Stimulated activated naive CD8-positive, alpha-beta T cell treated with anti-CD3 and anti-CD28 coated beads, Interleukin-15, amount 100 ng/mL, for 72 hours (primary cell): ENCODE results near the gene TSGA10.
"Not testable (repeated sequence)": the region's sequence is repeated elsewhere in the genome, so short reads cannot be mapped to it uniquely, and the experiment has no call there.

Source experiments
- ATAC-seq: fragments of 150-1000 bp; cut with Tn5 transposase; 2 replicates; pipeline ENCODE4 v1.10.0; 2021; ENCODE audit warnings: mild to moderate bottlenecking, moderate library complexity
- DNase-seq, 2 donors: peaks; one replicate each; pipeline ENCODE4 v3.0.0; 2021 to 2022
- H3K27ac Mint-ChIP-seq, 2 donors: one replicate each; pipeline ENCODE4 v1.8.0; 2022; ENCODE audit warnings: mild to moderate bottlenecking in 2 of 2, mixed read lengths in 2 of 2, moderate library complexity in 2 of 2
- H3K27me3 Mint-ChIP-seq: one replicate; pipeline ENCODE4 v1.8.0; 2022; ENCODE audit warnings: mixed read lengths
- H3K4me1 Mint-ChIP-seq: one replicate; pipeline ENCODE4 v1.8.0; 2022; ENCODE audit warnings: mild to moderate bottlenecking, mixed read lengths
- H3K4me3 Mint-ChIP-seq, 2 donors: one replicate each; pipeline ENCODE4 v1.8.0; 2022; ENCODE audit warnings: mild to moderate bottlenecking in 2 of 2, mixed read lengths in 2 of 2, moderate library complexity in 1 of 2
- H3K9me3 Mint-ChIP-seq, 2 donors: one replicate each; pipeline ENCODE4 v1.8.0; 2022; ENCODE audit warnings: mixed read lengths in 2 of 2

Gene TSGA10

GRCh38 chr2:99154643-99155536 lies at the start of gene TSGA10, which contains the start of gene LIPT1:
Gene TSGA10, minus strand, starts transcription at chr2:99154942. Its CDS starts 45,503 bp downstream, at chr2:99109439.
Gene LIPT1, plus strand, starts transcription at chr2:99154967. Its CDS starts 6,991 bp downstream, at chr2:99161958.
- Mint-ChIP-seq H3K9me3 (no peaks in the 10 kb centered on the region), H3K4me3 (no peak within 1 kb of the TSS), H3K27me3 (no peaks in the 10 kb centered on the region), H3K4me1 (peaks cover 30% of the 10 kb centered on the region), H3K27ac (peak within 1 kb of the TSS; percentile 96 to 100)
- peak; percentile 89 to 95 for DNase-seq
- peak; percentile 98 for ATAC-seq

DNA sequence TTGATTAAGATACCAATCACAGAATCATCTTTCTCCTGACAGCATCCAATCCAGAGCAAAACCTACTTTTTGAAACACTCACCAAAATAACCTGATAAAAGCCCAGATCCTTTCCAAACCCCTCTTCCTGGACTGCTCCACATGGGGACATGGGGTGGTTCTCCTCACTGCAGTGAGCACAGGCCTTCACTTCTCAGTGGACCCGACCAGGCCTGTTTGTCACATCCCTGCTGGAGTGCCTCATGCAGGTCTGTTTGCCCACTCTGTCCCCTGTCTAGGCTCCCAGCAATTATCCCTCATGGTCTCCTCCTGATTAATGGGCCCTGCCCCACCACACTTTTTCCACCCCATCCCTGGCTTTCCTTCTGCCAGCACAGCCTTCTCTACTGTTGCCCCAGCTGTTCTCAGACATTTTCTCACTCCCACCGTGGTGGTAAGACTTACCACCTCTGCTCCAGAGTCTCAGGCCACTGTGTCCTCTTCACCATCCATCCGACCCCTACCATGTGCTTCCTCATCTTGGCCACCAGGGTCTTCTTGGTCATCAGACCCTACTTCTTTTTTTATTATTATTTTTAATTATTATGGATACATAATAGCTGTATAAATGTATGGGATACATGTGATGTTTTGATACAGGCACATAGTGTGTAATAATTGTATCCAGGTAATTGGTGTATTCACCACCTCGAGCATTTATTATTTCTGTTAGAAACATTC lies 47.4 kb upstream of the TSGA10 start:
- Mint-ChIP-seq H3K9me3 (peaks cover 0 to 6% of the 10 kb centered on the region in 2 donors), H3K4me1 (no peaks in the 10 kb centered on the region), H3K27me3 (no peaks in the 10 kb centered on the region), H3K27ac (peak overlapping the region in 1 of 2 donors; percentile 19), H3K4me3 (no peak overlapping the region)
- no peak for DNase-seq
- ATAC-seq: no peak

- Mint-ChIP-seq H3K27me3 (no peaks in the 10 kb centered on the region), H3K27ac (peak overlapping the region in 1 of 2 donors; percentile 67), H3K4me1 (no peaks in the 10 kb centered on the region), H3K9me3 (no peaks in the 10 kb centered on the region), H3K4me3 (no peak overlapping the region)
- DNase-seq: no peak
- no peak for ATAC-seq
These were observed 45.5 kb upstream of the TSGA10 start for GRCh38 chr2:99200076-99200800.

GRCh38 chr2:99198103-99198841 lies 43.5 kb upstream of the TSGA10 start:
- Mint-ChIP-seq H3K27me3 (no peaks in the 10 kb centered on the region), H3K4me3 (no peak overlapping the region), H3K27ac (no peak overlapping the region), H3K4me1 (no peaks in the 10 kb centered on the region), H3K9me3 (no peaks in the 10 kb centered on the region)
- DNase-seq (no peak), ATAC-seq (no peak)

GRCh38 chr2:99192364-99192763 lies 37.6 kb upstream of the TSGA10 start:
- not testable (repeated sequence) for DNase-seq, H3K4me3 Mint-ChIP-seq, H3K4me1 Mint-ChIP-seq, H3K27ac Mint-ChIP-seq, H3K27me3 Mint-ChIP-seq, H3K9me3 Mint-ChIP-seq, ATAC-seq

DNA sequence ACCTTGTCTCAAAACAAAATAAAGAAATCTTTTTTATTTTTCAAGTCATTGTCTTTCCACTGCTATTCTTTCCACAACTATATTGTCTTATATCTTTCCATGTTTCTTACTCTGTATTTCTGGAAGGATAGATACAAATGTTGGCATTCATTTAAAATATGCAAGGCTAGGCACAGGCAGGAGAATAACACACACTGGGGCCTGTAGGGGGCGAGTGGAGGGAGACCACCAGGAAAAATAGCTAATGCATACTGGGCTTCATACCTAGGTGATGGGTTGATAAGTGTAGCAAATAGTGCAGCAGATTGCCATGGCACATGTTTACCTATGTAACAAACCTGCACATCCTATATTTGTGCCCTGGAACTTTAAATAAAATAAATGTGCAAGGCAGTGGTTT lies 35.8 kb upstream of the TSGA10 start:
- H3K4me3 Mint-ChIP-seq: no peak overlapping the region
- H3K4me1 Mint-ChIP-seq: peaks cover 15% of the 10 kb centered on the region
- DNase-seq (no peak), ATAC-seq (no peak)
- no peaks in the 10 kb centered on the region for H3K9me3 Mint-ChIP-seq
- no peak overlapping the region for H3K27ac Mint-ChIP-seq
- no peaks in the 10 kb centered on the region for H3K27me3 Mint-ChIP-seq

DNA sequence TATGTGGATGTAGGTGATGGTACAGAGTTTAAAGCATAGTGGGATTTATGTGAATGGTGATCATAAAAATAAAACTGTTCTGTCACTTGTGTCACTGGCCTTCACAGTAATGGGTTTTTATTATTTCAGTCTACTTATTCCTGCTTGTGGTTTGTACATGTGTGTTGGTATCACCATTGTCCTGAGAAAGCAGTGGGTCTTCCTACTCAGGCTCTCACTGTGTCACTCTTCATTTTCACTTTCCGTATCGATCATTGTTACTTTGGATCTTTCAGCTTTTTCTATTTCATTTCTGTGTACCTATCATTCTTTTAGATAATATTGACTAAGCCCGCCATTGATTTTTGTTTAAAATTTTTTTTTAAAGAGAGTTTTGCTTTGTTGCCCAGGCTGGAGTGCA lies 33.6 kb upstream of the TSGA10 start:
- Mint-ChIP-seq H3K4me3 (no peak overlapping the region), H3K4me1 (peaks cover 28% of the 10 kb centered on the region), H3K9me3 (no peaks in the 10 kb centered on the region), H3K27me3 (no peaks in the 10 kb centered on the region), H3K27ac (peak overlapping the region in 1 of 2 donors; percentile 1)
- no peak for ATAC-seq
- no peak for DNase-seq

DNA sequence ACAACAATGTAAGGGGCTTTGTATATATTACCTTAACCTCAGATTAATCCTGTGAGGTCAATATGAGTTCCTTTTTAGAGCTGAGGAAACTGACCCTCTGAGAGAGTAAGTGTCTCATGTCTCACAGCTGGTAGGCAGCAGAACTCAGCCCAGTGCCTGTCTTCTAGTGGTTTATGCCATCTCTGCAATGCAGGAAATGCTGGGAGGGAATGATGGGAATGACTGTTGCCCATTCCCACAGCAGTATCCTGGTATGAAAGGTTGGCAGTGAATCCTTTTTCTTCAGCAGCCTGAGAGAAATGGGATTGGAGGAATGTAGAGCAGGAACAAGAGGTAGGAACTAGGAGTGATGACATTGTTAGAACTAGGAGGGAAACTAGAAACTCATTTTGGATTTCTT lies 32.3 kb upstream of the TSGA10 start:
- no peaks in the 10 kb centered on the region for H3K9me3 Mint-ChIP-seq
- no peak for ATAC-seq

DNA sequence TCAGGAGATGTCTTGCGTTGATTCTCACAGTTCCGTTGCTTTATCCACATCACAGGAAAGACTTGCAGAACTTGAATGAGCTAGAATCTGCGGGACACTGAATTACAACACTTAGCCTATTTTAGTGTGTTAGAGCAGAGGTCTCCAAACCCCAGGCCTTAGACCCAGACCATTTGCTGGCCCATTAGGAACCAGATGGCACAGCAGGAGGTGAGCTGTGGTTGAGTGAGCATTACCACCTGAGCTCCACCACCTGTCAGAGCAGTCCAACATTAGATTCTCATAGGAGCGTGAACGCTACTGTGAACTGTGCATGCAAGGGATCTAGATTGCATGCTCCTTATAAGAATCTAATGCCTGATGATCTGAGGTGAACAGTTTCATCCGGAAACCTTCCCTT lies 30.1 kb upstream of the TSGA10 start:
- peaks cover 43% of the 10 kb centered on the region for H3K4me1 Mint-ChIP-seq
- DNase-seq (no peak), ATAC-seq (no peak)
- H3K4me3 Mint-ChIP-seq: no peak overlapping the region
- no peak overlapping the region for H3K27ac Mint-ChIP-seq
- H3K27me3 Mint-ChIP-seq: no peaks in the 10 kb centered on the region
- H3K9me3 Mint-ChIP-seq: no peaks in the 10 kb centered on the region

More for the DNA sequence above, 32.3 kb upstream of the TSGA10 start:
- peak overlapping the region in 1 of 2 donors; percentile 72 for H3K27ac Mint-ChIP-seq
- no peak overlapping the region for H3K4me3 Mint-ChIP-seq
- H3K27me3 Mint-ChIP-seq: no peaks in the 10 kb centered on the region
- no peak for DNase-seq
- peaks cover 36% of the 10 kb centered on the region for H3K4me1 Mint-ChIP-seq

GRCh38 chr2:99183025-99183424 lies 28.3 kb upstream of the TSGA10 start:
- Mint-ChIP-seq H3K27ac (peak overlapping the region in 1 of 2 donors; percentile 1), H3K4me3 (peak overlapping the region in 1 of 2 donors; percentile 2), H3K4me1 (peaks cover 54% of the 10 kb centered on the region)

GRCh38 chr2:99181624-99182000 lies 26.9 kb upstream of the TSGA10 start:
- Mint-ChIP-seq H3K4me1 (peaks cover 52% of the 10 kb centered on the region), H3K9me3 (no peaks in the 10 kb centered on the region), H3K27ac (peak overlapping the region; percentile 26 to 98), H3K4me3 (peak overlapping the region; percentile 99), H3K27me3 (no peaks in the 10 kb centered on the region)
- no peak for ATAC-seq
- DNase-seq: no peak

More at GRCh38 chr2:99183025-99183424, 28.3 kb upstream of the TSGA10 start:
- ATAC-seq (no peak), DNase-seq (no peak)
- Mint-ChIP-seq H3K9me3 (no peaks in the 10 kb centered on the region), H3K27me3 (no peaks in the 10 kb centered on the region)

DNA sequence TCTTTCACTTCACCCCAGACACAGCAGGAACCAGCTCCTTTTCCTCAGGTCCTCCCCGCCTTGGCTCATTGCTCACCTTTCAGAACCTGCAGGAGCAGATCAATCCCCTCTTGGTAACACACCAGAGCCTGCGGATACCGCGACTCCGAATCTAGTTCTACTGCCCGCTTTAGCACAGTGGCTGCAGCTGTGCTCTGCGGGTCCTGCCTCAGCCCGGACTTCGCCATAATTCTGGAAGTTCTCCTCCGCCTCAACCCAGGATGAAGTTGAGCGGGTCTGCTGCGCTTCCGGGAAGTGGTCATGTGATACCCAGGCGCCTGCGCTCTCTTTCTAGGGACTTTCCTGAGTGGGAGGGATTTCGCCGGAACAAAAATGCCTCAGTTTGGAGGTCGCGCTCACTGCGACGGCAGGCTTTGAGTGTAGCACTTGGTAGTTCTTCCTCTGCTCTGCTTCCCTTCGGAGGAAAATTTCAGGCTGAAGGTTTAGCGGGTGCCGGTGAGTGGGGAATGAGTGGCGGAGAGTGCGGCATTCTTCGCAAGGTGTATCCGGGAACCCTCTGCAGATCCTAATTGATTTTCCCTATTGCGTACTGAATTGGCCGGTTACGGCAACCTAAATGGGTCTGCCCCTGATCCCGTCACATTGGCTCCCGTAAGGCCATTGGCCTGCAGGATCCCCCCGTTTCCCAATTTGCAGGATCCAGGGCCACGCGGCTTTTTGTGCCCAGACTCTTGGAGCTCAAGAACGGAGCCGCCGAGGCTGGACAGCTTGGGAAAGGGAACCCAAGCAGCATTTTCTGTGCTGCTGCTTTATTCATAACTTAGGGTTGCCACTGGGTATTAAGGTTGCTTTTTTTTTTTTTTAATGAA lies 26.2 kb upstream of the TSGA10 start, which contains the start of the genes MITD1 and MRPL30:
MITD1 (minus strand) TSS at position 304 of the 869 bp plus-strand sequence; CDS start at position 227, 77 bp downstream.
MRPL30 (plus strand) TSS at position 430 of the 869 bp plus-strand sequence. CDS start 5,020 bp downstream, outside the sequence.
- no peaks in the 10 kb centered on the region for H3K9me3 Mint-ChIP-seq
- no peaks in the 10 kb centered on the region for H3K27me3 Mint-ChIP-seq
- peak; percentile 96 for ATAC-seq
- peak within 1 kb of the TSS; percentile 98 to 99 for H3K27ac Mint-ChIP-seq
- DNase-seq: peak; percentile 88 to 91
- H3K4me3 Mint-ChIP-seq: peak within 1 kb of the TSS; percentile 99
- peaks cover 55% of the 10 kb centered on the region for H3K4me1 Mint-ChIP-seq

DNA sequence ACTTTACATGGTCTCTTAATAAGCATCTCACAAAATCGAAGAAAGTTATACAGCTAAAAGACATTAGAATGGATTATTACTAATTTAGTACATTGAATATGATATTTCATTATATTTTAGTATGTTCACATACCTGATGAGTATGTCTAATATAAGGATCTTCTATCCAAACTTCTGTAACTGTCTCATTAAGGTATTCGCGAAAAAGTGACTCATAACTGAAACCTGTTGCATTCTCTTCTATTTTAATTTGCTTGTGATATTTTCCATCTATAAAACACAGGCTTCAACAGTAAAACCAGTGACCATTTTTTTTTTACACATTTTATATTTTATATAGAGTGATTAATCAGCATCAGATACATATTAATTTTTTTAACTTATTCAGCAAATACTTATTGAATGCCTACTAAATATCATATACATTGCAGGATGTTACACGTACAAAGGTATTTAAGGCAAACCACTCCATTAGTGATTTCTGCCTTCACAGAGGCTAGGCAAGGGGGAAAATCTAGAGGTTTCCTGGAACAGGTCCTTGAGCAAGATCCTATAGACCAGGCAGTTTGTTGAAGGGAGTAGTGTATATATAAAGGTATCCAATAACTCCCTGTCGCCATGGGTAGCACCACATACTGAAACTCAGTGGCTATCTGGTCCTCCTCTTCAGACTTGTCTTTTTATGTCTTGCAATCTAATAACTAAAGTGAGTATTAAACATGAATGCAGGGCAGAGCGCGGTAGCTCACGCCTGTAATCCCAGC lies 16.8 kb upstream of the TSGA10 start:
- Mint-ChIP-seq H3K27ac (peak overlapping the region; percentile 86 to 92), H3K4me3 (no peak overlapping the region), H3K27me3 (no peaks in the 10 kb centered on the region), H3K9me3 (no peaks in the 10 kb centered on the region), H3K4me1 (peaks cover 46% of the 10 kb centered on the region)
- DNase-seq (peak in 1 of 2 donors; percentile 16), ATAC-seq (peak; percentile 78)
